Kidney epithelial cell (primary cell): ENCODE data around the gene CEP55. TPM values are rescaled to one million over a fixed set of nuclear protein-coding genes. Genes with fewer than 3 reads are reported as not detected.

Experiments used
- DNase-seq: peaks from one replicate; pipeline ENCODE4 v3.0.0-alpha.2; 2010; ENCODE audit warnings: low read depth
- H3K27me3 ChIP-seq: 2 replicates; pipeline ENCODE4 v1.6.0; 2011; ENCODE audit warnings: low read length; ENCODE audit not compliant: control insufficient read depth, insufficient read depth
- H3K36me3 ChIP-seq: 2 replicates; pipeline ENCODE4 v1.5.1; 2011; ENCODE audit warnings: low read length; ENCODE audit not compliant: control insufficient read depth, insufficient read depth
- H3K4me3 ChIP-seq: 2 replicates; pipeline ENCODE4 v1.5.1; 2011; ENCODE audit warnings: low read depth, mild to moderate bottlenecking, control low read depth, low read length
- CTCF ChIP-seq: IDR thresholded peaks from 2 replicates; pipeline ENCODE4 v1.5.1; 2011; ENCODE audit warnings: mild to moderate bottlenecking, moderate library complexity, low read length, control low read depth, inconsistent platforms; ENCODE audit not compliant: insufficient read depth, poor library complexity, severe bottlenecking
- total RNA-seq: library from RNA; depleted of rRNA; stranded (reverse); fragments of >200 nt; gene quantifications from 2 replicates; pipeline ENCODE4 v1.2.3, GENCODE V29; 2015

Gene CEP55
- total RNA-seq, 1 donor from 2014 or later = 11.4 TPM

GRCh38 chr10:93576888-93577287 lies 80.5 kb downstream of the CEP55 start:
- Histone ChIP-seq H3K27me3 (peaks cover 10% of the 10 kb centered on the region), H3K36me3 (no peaks in the 10 kb centered on the region), H3K4me3 (no peak overlapping the region)
- TF ChIP-seq CTCF = no peak
- no peak for DNase-seq

- TF ChIP-seq CTCF = no peak
- no peak for DNase-seq
- no peaks in the 10 kb centered on the region for H3K36me3 ChIP-seq
- peaks cover 4% of the 10 kb centered on the region for H3K27me3 ChIP-seq
- H3K4me3 ChIP-seq = no peak overlapping the region
These were observed 81.2 kb downstream of the CEP55 start for GRCh38 chr10:93577565-93577964.

Other genes starting within 250 kb of the CEP55 start
- gene MYOF, start 14.3 kb upstream of the CEP55 start, total RNA-seq = 141 and 142 TPM in 2 replicates
- not detected in 2 replicates for gene FFAR4, start 70.1 kb downstream of the CEP55 start, total RNA-seq
- not detected in 2 replicates for gene RBP4, start 104.6 kb downstream of the CEP55 start, total RNA-seq
- gene PDE6C, start 115.9 kb downstream of the CEP55 start, total RNA-seq = not detected in 2 replicates
- gene FRA10AC1, start 206.0 kb downstream of the CEP55 start, total RNA-seq = 9.6 and 9.8 TPM in 2 replicates